ENCODE results near the gene PCSK1. TPM values are rescaled to one million over a fixed set of nuclear protein-coding genes. Genes with fewer than 3 reads are reported as not detected.
"Not testable (repeated sequence)": the region's sequence is repeated elsewhere in the genome, so short reads cannot be mapped to it uniquely, and the experiment has no call there.

Gene PCSK1
- total RNA-seq, 4 donors from 2014 or later: 1.6 to 2.5 TPM; not detected in 2

GRCh38 chr5:96373381-96373733, 59.7 kb downstream of the PCSK1 start:
- H3K9me3 ChIP-seq: no peaks in the 10 kb centered on the region
- H3K27me3 ChIP-seq: no peaks in the 10 kb centered on the region
- no peak overlapping the region for H3K4me3 ChIP-seq
- TF ChIP-seq EP300 (IDR thresholded peaks at IDR 0.05; ENCODE audit: low read depth) (no peak), CTCF (IDR thresholded peaks at IDR 0.05) (no peak), POLR2AphosphoS5 (IDR thresholded peaks at IDR 0.05) (no peak), POLR2A (IDR thresholded peaks at IDR 0.05) (no peak)
- in situ Hi-C loops (cut with MboI; ENCODE audit: low pct_ligation_motif_present in 1 of 4, low pct_unique_long_range_greater_than_20kb in 1 of 4, low sequenced_read_pairs in 3 of 4) (no loop called here), intact Hi-C loops (cut with DNase I; ENCODE audit: low total_unique reads) (no loop called here)
- 90 to 94% methylated on average over 4 of the region's 4 CpGs for WGBS, 2 donors (ENCODE audit: low coverage in 1 of 2)
- H3K27ac ChIP-seq: no peak overlapping the region
- H3K4me1 ChIP-seq: no peaks in the 10 kb centered on the region
- no peak for DNase-seq
- no peaks in the 10 kb centered on the region for H3K36me3 ChIP-seq

DNA sequence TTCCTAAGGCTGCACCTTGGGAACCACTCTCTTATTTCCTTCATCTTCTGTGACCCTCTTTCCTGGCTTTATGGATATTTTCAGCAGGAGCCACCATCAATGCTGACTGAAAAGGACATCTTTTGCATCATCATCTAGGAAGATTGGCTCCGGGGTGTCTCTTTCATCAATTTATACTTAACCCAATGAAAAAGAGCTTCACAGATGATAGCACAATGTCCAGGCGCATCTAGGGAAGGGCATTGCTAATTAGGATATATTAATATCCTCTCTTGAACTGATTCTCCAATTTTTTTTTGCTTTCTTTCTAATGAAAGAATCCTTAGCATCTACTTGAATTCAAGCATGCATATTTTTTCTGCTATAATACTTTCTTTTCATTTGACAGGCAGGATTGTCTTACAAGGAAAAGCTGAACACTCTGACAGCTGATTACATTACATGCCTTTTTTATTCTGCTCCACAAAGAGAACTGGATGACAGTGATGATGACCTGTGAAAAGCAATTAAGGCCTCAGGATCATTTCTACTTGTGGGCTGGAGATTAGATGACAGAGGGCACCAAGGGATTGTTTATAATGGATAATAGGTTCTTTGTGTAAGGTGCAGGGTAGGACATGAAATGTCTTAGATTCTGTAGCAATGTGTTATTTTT, 60.2 kb downstream of the PCSK1 start:
- H3K9me3 ChIP-seq: no peaks in the 10 kb centered on the region
- intact Hi-C loops (cut with DNase I; ENCODE audit: low total_unique reads): no loop called here
- no peak overlapping the region for H3K4me3 ChIP-seq
- no peak for DNase-seq
- H3K27me3 ChIP-seq: no peaks in the 10 kb centered on the region
- no peak overlapping the region for H3K27ac ChIP-seq
- H3K4me1 ChIP-seq: no peaks in the 10 kb centered on the region
- 72 to 100% methylated on average over 1 to 2 of the region's 2 CpGs for WGBS, 2 donors (ENCODE audit: low coverage in 1 of 2)
- TF ChIP-seq EP300 (IDR thresholded peaks at IDR 0.05; ENCODE audit: low read depth): no peak
- no peak for TF ChIP-seq CTCF (IDR thresholded peaks at IDR 0.05)
- TF ChIP-seq POLR2A (IDR thresholded peaks at IDR 0.05): no peak
- no peak for TF ChIP-seq POLR2AphosphoS5 (IDR thresholded peaks at IDR 0.05)
- H3K36me3 ChIP-seq: no peaks in the 10 kb centered on the region
- in situ Hi-C loops (cut with MboI; ENCODE audit: low pct_ligation_motif_present in 1 of 4, low pct_unique_long_range_greater_than_20kb in 1 of 4, low sequenced_read_pairs in 3 of 4): no loop called here

DNA sequence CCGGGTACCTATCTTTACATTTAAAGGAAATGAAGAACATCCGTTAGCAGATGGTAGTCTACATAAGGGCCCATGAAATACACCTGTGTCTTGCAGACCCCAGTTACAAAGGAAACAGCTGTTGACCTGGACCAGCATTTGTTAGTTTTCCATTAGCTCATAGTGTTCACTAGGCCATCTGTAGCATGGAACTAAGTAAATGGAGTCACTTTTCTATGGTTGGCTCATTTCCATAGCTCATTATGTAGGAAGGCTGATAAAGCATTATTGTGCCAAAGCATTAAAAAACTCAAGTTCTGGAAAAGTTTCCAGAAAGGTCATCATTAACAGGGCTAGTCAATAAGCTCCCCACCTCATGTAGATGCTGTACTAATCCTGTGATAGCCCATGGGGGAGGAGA, 62.1 kb downstream of the PCSK1 start:
- Histone ChIP-seq H3K9me3 (no peaks in the 10 kb centered on the region), H3K4me1 (no peaks in the 10 kb centered on the region), H3K4me3 (no peak overlapping the region), H3K36me3 (no peaks in the 10 kb centered on the region), H3K27me3 (no peaks in the 10 kb centered on the region), H3K27ac (no peak overlapping the region)
- in situ Hi-C loops (cut with MboI; ENCODE audit: low pct_ligation_motif_present in 1 of 4, low pct_unique_long_range_greater_than_20kb in 1 of 4, low sequenced_read_pairs in 3 of 4) (no loop called here), intact Hi-C loops (cut with DNase I; ENCODE audit: low total_unique reads) (no loop called here)
- 71 to 76% methylated on average over 2 of the region's 2 CpGs for WGBS, 2 donors (ENCODE audit: low coverage in 1 of 2)
- TF ChIP-seq POLR2A (IDR thresholded peaks at IDR 0.05) (no peak), POLR2AphosphoS5 (IDR thresholded peaks at IDR 0.05) (no peak), EP300 (IDR thresholded peaks at IDR 0.05; ENCODE audit: low read depth) (no peak), CTCF (IDR thresholded peaks at IDR 0.05) (no peak)
- no peak for DNase-seq

DNA sequence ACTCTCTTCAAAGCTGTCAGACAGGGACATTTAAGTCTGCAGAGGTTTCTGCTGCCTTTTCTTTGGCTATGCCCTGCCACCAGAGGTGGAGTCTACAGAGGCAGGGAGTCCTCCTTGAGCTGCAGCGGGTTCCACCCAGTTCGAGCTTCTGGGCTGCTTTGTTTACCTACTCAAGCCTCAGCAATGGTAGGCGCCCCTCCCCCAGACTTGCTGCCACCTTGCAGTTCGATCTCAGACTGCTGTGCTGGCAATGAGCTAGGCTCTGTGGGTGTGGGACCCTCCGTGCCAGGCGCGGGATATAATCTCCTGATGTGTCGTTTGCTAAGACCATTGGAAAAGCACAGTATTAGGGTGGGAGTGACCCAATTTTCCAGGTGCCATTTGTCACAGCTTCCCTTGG, 65.7 kb downstream of the PCSK1 start:
- H3K36me3 ChIP-seq; in situ Hi-C loops (cut with MboI; ENCODE audit: low pct_ligation_motif_present in 1 of 4, low pct_unique_long_range_greater_than_20kb in 1 of 4, low sequenced_read_pairs in 3 of 4); H3K27me3 ChIP-seq; H3K27ac ChIP-seq; H3K9me3 ChIP-seq; intact Hi-C loops (cut with DNase I; ENCODE audit: low total_unique reads); H3K4me1 ChIP-seq; H3K4me3 ChIP-seq; DNase-seq: not testable (repeated sequence)
- 87% methylated on average over 5 of the region's 8 CpGs; no CpG with 5 or more reads in 1 of the 2 donors for WGBS, 2 donors (ENCODE audit: low coverage in 1 of 2)

- in situ Hi-C loops (cut with MboI; ENCODE audit: low pct_ligation_motif_present in 1 of 4, low pct_unique_long_range_greater_than_20kb in 1 of 4, low sequenced_read_pairs in 3 of 4) (no loop called here), intact Hi-C loops (cut with DNase I; ENCODE audit: low total_unique reads) (no loop called here)
- no peaks in the 10 kb centered on the region for H3K9me3 ChIP-seq
- H3K27ac ChIP-seq: no peak overlapping the region
- no peak for TF ChIP-seq POLR2A (IDR thresholded peaks at IDR 0.05)
- TF ChIP-seq POLR2AphosphoS5 (IDR thresholded peaks at IDR 0.05): no peak
- no peak for TF ChIP-seq CTCF (IDR thresholded peaks at IDR 0.05)
- no peak for TF ChIP-seq EP300 (IDR thresholded peaks at IDR 0.05; ENCODE audit: low read depth)
- H3K4me1 ChIP-seq: no peaks in the 10 kb centered on the region
- no peaks in the 10 kb centered on the region for H3K36me3 ChIP-seq
- DNase-seq: no peak
- H3K27me3 ChIP-seq: no peaks in the 10 kb centered on the region
- WGBS, 2 donors (ENCODE audit: low coverage in 1 of 2): 94 to 100% methylated on average over 1 to 2 of the region's 2 CpGs
- H3K4me3 ChIP-seq: no peak overlapping the region
Measured at GRCh38 chr5:96354237-96354636, 78.8 kb downstream of the PCSK1 start.

Data from transverse colon (tissue), 4 donors.